Hematopoietic multipotent progenitor cell treated with erythropoietin and hydrocortisone succinate and interleukin-3 and kit ligand, for 6 days (in vitro differentiated cells): ENCODE measurements around the gene CDCP1.

Experiments
- DNase-seq: peaks from one replicate; pipeline ENCODE4 v3.0.0-alpha.2; 2015

Gene CDCP1

DNA sequence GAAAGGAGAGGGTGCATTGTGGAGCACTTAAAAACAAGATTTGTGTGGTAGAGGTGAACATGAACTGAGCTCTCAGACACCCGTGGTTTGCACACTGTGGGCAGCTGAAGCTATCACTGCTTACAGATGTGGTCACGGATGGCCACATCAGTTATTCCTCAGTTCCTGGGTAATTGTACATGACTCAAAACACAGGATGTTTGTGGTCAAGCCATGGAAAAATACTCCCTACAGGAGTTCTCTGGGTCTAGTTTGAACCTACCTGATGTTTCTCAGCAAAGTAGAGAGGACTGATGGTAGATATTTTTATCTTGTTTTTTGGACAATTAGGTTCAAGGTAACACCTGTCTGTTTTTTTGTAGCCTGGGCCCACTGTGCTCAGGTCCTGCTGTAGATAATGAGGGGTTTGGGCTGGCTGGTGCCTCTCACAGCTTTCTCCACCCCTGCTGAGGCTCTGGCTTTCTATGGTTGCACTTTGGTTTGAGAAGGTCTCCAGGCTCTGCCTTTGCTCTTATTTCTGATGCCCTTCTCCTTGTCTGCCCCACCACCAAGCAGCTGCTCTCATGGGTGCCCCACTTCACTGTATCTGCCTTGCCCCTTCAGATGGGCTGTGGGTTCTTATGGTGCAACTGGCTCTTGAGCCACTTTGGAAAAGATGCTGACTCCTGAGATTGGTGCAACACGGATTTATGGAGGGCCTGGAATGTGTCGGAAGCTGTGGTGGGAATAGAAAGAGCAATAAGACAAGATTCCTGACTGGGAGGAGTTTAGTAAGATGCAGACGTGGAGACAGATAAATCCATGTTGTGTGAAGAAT, 40.1 kb downstream of the CDCP1 start:
- no peak for DNase-seq

DNA sequence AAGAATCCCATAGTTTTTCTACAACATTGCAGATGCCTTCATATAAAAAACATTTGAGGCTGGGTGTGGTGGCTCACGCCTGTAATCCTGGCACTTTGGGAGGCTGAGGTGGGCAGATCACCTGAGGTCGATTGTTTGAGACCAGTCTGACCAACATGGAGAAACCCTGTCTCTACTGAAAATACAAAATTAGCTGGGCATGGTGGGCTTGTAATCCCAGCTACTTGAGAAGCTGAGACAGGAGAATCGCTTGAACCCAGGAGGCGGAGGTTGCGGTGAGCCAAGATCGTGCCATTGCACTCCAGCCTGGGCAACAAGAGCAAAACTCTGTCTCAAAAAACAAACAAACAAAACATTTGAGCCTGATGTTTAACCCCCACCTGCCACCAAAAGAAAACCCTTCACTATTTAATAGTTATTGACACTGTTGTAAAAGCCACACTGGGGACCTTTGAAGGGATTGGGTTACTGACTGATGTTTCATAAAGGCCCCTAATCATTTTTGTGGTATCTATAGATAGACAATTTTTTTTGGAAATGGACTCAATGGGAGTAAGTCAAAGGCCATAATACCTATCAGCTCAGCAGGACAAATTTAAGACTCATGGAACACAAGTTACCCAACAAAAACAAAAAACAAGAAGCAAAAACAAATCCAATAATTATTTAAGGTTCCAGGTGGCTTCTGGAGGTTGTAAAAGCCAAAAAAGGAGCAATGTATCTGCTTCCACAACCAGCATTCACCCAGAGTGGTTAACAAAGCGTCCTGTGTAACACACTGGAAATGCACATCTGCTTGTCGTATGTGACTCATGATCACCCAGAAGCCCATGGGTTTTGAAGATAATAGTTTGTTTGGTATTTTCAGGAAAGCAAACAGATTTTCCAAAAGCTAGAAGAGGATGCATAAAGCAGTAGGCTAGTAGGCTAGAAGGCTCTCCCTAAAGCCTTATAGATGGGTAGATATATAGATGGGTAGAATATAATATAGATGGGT, 41.2 kb downstream of the CDCP1 start:
- peak; percentile 41 for DNase-seq

DNA sequence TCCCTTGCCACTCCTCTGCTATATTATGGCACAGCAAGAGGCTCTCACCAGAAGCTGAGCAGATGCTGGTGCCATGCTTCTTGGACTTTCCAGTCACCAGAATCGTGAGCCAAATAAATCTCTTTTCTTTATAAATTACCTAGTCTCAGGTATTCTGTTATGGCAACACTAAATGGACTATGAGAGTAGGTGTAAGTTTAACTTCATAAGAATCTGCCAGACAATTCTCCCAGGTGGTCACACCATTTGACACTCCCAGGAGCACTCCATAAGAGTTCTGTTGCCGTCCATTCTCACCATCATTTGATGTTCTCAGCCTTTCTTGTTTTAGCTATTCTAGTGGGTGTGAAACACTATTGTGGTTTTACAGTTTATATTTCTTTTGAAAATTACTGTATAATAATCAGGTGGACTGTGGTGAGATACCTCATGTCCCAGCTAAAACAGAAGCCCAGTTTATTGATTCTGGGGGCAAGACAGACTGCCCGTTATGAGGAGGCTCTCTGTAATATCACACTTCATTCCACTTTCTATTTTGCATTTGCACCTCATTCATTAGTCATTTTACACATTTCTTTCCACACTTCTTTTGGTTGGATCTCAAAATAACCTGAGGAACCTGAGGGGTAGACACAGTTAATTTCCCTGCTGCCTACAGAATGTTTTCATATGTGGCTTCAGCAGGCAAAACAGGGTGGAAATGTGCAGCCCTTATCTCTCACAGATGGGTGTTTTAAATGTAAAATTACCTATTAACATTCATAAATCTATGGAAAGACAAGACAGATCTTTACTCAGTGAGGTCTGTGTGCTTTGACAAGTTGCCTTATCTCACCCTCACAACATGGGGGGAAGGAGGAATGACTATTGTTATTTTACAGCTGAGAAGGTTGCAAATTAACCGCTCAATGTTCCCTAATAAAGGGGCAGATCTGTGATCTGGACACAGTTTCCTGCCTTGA, 42.1 kb downstream of the CDCP1 start:
- peak; percentile 81 for DNase-seq

- DNase-seq: no peak
Measured at GRCh38 chr3:45103334-45103733, 42.8 kb downstream of the CDCP1 start.

GRCh38 chr3:45100981-45101407, 45.2 kb downstream of the CDCP1 start:
- DNase-seq: peak; percentile 47

DNA sequence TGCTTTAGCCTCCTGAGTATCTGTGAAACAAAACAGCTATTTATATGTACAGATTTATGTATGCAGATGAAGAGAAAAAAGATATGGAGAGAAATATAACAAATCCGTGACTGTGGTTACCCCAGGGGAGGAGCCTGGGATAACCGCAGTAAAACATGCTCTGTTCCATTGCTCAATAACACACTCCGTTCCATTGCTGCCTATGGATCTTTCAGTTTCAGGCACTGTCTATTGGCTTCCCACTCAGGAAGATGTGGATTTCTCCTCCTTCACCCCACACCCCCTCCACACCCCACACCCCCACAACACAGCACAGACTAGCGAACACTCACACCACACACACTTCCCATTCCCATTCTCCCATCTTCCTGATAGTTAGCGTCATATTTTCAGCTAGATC, 47.9 kb downstream of the CDCP1 start:
- DNase-seq: no peak

DNA sequence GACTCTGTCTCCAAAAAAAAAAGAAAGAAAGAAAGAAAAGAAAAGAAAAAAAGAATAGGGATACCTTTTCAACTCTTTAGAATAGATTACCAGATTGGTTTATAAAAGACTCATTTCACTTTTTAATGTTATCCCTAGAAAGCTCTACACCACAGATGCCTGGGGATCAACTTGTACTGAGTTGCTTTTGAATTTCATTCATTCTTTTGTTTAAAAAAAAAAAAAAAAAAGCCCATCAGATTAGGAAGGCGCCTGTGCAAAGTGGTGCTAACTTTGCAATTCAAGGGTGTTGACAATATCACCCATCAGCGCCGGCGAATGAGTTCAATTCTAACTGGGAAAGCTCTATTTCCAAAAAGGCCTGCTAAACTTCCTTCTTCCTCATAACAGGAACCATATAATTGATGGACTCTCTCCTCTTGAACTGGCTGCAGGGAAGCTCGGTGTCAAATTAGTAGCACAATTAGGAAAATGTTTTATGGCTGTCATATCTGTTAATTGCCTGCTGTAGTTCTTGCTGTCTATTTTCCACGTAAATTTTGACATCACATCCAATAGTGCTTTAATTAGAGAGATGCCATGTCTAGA, 48.8 kb downstream of the CDCP1 start:
- DNase-seq: no peak

DNA sequence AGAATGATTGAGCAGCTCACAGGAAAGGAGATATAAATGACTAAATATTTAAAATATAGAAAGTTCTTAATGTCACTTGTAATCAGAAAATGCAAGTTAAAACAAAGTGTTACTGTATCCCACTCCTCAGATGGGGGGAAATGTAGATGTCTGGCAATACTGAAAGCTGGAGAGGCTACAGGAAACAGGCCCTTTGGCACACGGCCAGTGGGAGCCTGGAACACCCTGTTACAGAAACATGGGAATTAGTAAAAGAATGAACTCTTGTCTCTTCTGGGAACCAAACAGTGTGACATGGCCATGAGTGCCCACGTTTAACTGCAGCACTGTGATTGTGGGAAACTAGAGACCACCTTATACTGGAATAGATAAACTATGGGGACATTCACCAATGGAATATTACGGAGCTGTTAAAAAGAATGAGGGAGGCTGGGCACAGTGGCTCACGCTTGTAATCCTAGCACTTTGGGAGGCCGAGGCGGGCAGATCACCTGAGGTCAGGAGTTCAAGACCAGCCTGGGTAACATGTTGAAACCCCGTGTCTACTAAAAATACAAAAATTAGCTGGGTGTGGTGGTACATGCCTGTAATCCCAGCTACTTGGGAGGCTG, 50.2 kb downstream of the CDCP1 start:
- DNase-seq: no peak

DNA sequence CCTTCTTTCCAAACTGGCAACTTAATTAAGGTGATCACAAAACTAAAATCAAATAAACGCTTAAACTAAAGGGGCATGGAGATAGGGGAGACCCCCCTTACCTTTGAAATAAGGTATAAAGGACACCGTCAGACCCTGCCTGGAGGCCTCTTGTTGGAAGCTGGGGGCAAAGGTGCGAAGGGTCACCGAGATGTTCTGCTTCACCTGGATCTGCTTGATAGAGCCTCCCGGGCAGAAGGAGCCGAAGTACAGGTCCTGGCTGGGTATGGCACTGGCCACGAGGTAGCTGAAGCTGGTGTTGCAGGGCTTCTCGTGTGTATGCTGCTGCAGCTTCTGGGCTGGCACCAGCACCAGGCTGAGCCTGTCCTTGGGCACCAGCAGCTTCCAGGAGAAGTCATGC, 53.0 kb downstream of the CDCP1 start:
- DNase-seq: no peak

DNA sequence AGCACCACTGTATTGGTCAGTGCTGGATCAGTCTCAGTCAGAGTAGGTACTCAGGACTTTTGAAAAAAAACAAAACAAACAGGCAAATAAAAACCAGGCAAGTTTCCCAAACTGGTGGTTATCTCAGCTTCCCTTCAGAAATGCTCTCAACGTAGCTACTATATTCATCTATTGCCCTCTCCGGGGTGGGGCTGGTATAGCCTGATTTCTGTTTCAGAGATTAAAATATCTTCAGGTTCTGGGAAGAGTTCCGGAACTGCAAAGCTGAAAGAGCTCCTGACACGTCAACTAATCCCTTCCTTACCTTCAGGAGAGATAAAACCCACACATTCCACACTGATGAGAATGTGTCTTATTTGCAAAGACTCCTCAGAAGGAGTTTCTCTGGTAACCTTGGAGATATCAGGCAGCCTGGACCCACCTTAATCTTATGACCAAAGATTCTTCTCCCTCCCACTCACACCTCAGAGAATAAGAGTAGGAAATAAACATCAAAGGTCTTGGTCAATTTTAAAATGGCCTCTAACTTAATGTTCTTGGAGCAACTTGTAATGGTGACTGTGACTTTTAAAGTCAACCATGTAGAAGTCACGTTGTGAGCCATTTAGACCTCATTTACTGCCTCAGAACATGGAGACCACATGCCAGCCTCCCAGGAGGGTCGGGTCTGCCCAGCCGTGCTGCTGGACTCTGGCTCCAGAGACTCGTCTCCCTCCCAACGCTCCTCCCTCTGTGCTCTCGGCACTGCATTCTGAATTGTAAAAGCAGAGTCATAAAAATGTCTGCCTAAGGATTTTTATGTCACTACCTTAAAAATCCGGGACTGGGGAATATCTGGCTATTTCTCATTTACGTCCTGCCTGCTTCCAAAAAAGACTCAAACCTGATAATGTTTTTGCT, 53.8 kb downstream of the CDCP1 start:
- DNase-seq: no peak

- DNase-seq: no peak
Measured at GRCh38 chr3:45090855-45091254, 55.3 kb downstream of the CDCP1 start.

GRCh38 chr3:45088543-45089358, 57.4 kb downstream of the CDCP1 start:
- no peak for DNase-seq

DNA sequence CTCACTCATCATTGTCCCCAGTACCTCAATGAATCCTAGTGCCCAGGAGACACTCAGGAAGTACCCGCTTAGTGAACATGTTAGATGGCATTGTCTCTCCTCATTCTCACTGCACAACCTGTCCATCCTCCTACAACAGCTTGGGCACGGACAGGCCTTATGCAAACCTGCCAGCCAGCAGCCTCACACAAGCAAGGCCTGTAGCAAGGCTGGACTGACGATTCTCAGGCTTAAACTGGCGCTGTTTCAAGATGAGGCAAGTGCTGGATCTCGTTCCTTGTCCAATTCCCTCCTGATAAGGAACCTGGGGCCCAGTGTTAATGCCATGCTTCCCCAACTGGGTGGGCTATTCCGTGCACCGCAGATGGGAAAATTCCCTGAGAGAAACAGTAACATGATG, 59.0 kb downstream of the CDCP1 start:
- no peak for DNase-seq

GRCh38 chr3:45084820-45085816, 61.1 kb downstream of the CDCP1 start:
- no peak for DNase-seq

GRCh38 chr3:45084361-45084760, 61.8 kb downstream of the CDCP1 start:
- no peak for DNase-seq

GRCh38 chr3:45083023-45083422, 63.2 kb downstream of the CDCP1 start:
- no peak for DNase-seq

- DNase-seq: no peak
Measured at GRCh38 chr3:45082142-45082538, 64.0 kb downstream of the CDCP1 start.

DNA sequence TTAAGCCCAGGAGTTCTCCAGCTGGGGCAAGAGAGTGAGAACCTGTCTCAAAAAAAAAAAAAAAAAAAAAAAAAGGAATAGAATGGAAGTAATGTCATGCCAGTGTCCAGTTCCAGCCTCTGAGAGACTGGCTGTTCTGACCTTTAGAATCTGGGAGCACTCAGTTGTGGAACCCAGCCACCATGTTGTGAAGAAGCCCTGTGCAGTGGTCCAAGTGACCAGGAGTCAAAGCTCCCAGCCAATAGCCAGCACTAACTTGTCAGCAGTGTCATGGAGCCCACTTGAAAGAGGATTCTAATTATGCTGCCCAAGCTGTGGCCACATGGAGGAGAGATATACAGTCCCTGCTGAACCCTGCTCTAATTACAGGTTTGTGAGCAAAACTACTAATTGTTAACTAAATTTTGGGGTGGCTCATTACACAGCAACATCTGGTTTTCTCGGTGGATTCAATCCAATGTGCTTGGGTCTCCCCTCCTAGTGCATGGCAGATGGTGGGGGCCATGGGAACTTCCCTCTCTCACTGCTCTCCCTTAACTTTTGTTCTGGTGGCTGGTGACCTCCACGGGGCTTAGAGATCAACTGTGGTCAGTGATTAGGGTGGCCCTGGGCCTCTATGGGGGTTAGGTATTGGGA, 64.6 kb downstream of the CDCP1 start:
- DNase-seq: no peak
